TTC549 (cell line): ENCODE measurements around the gene PDIA4.
"Not testable (repeated sequence)": the region's sequence is repeated elsewhere in the genome, so short reads cannot be mapped to it uniquely, and the experiment has no call there.

Source experiments
- FAIRE-seq: peaks from 2 replicates; lab custom pipeline; 2012; peaks lifted over from hg19 to GRCh38; lab: Jason Lieb, UNC

The PDIA4 gene

DNA sequence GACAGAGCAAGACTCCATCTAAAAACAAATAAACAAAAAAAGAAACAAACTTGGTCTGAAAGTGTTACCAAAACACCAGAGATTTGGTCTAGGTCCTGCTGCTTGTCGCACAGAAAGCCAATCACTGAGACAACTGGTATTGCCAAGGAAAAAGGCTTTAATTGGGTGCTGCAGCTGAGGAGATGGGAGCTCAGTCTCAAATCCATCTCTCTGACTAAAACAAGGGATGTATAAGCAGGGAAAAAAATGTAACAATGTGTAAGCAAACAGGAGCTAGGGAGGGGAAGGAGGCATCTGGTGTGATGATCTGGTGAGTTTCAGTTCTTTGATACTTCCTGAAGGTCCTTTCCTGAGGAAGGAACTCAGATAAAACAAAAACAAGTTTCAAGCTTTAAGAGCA, 8.4 kb upstream of the PDIA4 start:
- no peak for FAIRE-seq

DNA sequence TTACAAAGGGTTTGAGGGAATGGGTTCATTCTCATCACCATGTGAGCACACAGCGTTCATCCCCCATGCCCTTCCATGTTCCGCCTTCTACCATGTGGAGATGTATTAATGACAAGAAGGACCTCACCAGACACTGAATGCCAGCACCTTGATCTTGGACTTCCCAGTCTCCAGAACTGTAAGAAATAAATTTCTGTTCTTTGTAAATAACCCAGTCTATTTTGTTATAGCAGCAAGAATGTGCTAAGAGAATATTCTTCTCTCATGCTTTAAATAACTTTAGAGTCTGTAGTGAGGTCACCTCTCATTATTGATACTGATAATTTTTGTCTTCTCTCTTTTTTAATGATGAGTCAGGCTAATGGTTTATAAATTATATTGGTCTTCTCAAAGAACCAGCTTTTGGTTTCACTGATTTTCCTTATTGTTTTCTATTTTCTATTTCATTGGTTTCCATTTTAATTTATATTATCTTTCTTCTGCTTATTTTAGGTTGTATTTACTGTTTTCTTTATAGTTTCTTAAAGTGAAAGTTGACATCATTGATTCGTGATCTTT, 3.1 kb upstream of the PDIA4 start:
- FAIRE-seq = no peak

DNA sequence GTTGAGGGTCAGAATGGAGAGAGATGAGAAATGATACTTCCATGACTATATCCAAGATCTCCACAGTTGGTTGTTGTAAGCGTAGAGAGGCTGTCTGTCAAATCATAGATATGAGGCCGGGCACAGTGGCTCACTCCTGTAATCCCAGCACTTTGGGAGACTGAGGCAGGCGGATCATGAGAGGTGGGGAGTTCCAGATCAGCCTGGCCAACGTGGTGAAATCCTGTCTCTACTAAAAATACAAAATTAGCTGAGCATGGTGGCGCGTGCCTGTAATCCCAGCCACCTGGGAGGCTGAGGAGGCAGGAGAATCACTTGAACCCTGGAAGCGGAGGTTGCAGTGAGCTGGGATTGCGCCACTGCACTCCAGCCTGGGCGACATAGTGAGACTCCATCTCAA, 2.1 kb upstream of the PDIA4 start:
- not testable (repeated sequence) for FAIRE-seq

DNA sequence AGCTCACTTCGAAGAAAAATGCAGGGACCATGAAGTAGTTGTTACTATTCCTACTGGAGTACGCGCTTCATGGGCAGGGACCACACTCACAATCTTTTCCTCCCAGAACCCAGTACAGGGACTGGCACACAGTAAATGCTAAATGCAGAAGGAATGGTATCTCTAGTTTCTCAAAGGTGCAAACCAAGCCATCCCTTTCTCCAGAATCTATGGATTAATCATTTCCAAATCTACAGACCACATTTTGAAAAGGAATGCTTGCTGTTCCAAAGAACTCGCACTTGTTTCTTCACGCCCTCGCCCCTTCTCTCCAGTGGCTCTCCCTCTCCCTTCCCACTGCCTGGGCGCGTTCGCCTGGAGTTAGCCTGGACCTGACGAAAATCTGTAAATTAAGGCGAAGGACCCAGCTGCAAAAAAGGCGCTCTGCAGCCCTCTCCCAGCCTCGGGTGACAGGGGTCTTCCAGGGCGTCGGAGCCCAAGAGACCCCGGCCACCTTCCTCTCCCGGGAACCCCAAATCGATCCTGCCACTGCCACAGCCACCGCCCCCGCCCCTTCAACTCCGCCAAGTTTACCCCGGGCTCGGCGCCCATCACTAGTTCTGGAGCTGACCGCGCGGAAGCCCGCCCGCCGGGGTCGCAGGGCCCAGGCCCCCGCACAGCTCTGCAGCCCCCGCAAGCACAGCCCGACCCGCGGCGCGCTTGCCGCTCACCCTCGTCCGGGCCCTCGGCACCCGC, 527 bp downstream of the PDIA4 start:
- no peak for FAIRE-seq

DNA sequence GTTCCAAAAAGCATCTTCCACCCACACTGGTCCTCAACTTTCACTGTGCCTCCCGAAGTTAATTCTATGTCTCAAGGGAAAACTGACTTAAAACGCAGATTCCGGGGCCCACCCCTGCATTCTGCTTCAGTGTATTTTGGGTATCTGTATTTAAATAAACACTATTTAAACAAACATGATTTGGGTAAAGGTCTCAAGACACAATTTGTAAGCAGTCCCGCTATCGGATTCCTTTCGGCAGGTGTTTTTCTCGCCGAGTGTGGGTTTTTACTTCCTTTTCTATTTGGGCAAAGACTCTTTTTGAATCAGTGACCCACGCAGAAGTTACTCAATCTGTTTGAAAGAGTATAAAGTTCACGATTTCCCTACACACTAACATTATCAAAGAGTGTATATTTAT, 1.2 kb downstream of the PDIA4 start:
- FAIRE-seq = no peak

DNA sequence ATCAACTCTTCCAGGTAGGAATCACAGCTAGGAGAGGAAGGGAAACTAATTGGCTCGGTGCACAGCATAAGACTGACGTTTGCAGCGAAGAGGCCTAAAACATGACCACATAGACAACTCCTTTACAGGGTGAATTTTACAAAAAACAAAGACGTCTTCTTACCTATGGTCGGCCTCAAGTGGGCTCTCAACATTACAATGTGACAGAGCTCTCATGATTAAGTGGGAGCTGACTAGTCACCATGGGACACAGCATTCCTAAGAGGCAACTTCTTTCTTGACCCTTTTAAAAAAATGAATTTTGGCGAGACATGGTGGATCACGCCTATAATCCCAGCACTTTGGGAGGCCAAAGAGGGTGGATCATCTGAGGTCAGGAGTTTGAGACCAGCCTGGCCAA, 4.6 kb downstream of the PDIA4 start:
- FAIRE-seq = no peak

DNA sequence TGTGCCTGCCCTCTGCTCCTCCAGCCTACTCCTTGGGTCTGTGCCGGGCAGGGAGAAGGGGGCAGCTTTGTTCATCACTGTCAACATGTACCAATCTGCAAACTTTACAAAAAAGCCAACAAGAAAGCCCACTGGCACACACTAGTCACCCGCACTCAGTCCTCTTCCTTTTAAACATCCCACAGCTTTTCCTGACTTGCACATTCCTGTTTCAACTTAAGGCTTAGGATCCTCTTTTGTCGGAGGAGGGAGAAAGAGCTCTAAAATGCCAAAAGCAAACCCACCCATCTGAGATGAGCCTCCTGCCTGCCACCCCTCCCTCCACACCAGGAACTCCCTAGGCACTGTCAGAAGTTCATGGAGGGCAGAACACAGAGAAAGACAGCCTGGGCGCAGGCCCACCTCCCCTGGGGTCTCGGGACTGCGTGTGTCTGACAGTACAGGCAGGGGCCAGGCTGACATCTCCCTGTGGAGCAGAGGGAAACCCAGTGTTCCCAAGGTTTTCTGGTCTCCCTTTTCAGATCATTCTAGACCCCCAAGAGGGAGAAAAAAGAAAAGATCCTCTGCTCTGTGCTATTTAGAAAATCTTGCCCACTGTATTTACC, 5.4 kb downstream of the PDIA4 start:
- FAIRE-seq = no peak

DNA sequence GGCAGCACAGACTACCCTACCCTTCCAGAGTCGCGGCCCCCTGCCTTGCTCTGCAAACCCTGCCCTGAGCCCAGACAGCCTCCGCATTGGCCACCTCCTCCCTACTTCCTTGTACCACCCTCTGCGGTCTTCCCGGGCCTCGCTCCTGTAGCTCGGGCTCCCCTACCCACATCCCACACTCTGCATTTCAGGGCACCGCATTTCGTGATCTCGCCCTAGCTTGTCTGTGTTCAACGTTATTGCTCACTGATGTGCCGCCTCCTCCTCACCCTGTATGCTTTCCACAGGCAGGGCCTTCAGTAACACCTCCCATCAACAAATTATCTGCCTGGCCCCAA, 6.6 kb downstream of the PDIA4 start:
- FAIRE-seq = no peak

DNA sequence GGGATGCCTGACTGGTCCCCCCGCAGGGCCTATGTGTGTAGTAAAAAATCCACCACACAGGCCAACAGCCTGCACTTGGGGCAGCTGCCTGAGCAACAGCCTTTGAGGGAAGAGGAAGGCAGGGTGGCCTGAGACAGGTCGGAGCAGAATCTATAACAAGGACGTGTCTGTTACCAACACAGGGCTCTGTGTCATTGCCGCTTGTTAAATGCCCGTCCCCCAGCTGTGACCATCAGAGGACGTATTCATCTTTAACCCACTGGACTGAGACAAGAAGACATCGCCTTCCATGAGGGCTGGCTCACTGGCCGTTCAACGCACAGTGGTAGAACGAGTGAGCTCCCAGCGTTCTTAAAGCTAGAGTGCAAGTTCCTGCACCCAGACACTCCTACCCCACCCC, 7.8 kb downstream of the PDIA4 start:
- FAIRE-seq = no peak

DNA sequence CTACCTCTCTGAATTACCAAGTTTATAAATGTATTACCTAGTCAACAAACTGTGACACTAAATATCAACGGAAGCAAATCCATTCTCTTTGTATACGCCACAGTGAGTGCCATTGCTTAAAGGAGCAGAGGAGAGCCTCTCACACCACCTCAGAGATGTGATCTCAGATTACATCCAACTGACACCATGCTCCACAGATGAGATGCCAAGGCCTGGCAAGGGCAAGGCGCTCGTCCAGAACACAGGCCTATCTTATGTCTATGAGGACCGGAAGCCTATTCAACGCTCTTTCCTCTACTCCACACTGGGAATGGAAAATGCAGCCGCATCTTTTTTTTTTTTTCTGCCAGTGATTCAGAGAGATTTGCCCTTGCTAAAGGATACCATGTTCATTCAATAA, 11.4 kb downstream of the PDIA4 start:
- FAIRE-seq = no peak

DNA sequence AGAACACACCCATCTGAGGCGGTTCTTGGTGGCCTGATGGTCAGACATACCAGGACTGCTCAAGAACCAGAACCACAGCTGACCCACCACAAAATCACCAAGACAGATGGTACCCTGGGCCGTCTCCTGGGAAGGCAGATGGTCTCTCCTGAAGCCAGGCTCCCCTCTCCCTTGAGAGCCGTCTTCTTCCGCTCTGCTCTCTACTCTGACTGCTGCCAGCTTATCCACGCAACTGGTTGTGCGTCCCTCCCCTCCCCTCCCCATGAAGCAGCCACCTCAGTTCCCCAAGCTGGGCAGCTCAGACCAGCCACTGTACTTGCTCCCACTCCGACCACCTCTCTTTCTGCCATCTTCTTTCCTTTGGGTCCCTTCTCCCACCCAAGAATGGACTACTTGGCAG, 14.0 kb downstream of the PDIA4 start:
- FAIRE-seq = no peak

DNA sequence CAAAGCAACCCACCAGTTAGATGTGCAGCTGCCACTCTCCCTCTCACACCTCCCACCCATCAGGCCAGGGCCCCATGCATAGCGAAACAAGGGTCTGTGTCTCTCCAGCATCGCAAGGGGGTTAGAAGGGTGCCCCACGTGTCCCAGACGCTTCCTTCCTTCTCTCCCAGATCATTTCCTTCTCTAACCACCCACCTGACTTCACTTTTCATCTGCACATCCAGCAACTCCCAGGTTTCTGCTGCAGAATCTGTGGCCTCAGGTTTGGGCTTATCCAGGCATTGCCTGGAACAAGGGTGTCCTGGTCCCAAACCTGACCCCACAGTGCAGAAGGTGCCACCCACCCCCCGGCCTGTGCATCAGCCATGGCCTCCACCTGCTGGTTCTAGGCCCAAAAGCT, 14.4 kb downstream of the PDIA4 start:
- no peak for FAIRE-seq

DNA sequence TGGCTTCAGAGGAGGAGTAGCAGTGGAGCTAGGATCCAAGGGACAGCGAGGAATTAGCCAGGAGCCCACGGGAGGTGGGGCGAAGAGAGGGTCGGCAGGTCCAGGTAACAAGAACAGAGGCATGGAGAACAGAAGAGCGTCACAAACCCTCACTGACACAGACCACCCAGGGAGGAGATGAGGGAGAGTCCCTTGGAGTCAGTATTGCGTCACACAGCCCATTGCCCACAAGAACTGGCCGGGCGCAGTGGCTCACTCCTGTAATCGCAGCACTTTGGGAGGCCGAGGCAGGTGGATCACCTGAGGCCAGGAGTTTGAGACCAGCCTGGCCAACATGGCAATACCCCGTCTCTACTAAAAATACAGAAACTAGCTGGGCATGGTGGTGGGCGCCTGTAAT, 15.6 kb downstream of the PDIA4 start:
- FAIRE-seq = not testable (repeated sequence)

DNA sequence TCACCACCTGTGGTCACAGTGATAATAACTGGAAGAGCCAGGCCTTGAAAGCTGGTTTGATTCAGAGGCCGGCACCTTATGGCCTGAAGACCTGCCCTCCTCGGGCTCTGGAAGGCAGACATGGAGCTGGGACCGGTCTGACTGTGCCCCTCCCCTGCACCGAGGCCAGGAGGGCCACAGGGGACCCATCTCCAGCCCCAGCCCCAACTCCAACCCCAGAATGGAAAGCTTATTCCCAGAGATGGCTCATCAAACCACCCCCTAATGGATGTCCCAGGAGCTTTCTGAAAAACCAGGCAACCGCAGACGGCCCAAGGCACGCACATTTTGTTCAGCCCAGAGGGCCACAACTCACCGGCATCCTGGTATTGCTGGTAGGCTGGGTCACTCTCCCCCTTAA, 16.8 kb downstream of the PDIA4 start:
- no peak for FAIRE-seq

DNA sequence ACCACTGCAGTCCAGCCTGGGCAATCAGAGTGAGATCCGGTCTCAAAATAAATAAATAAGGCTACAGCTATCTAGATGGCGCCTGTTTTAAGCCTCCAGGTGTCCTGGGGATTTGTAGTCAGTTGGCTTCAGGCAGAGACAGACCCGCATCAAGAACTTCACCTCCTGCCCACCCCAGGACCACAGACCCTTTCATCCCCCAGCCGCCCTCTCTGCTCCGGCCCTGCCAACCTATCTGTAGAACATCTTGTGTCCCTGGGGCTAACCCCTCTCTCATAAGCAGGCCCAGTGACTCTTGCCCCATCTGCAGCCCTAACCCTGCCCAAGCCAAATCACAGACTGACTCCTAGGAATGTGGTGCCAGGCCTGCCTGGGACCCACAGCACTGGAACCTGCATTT, 17.9 kb downstream of the PDIA4 start:
- FAIRE-seq = no peak

DNA sequence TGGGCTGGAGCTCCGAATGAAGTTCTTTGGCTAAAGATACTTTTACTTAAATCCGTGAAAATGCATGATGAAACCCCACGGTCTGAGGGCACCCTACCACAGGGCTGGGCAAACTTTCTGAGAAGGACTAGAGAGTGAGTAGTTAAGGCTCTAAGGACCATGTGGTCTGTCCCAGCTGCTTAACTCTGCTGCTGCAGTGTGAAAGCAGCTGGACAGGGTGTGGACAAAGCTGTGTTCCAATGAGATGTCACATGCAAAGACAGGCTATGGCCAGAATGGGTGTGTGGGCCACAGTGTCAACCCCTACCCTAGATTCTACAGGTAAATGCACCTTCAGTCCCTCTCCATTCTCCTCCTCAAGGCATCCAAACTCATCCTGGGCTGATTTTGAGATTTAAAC, 18.8 kb downstream of the PDIA4 start:
- FAIRE-seq = no peak

DNA sequence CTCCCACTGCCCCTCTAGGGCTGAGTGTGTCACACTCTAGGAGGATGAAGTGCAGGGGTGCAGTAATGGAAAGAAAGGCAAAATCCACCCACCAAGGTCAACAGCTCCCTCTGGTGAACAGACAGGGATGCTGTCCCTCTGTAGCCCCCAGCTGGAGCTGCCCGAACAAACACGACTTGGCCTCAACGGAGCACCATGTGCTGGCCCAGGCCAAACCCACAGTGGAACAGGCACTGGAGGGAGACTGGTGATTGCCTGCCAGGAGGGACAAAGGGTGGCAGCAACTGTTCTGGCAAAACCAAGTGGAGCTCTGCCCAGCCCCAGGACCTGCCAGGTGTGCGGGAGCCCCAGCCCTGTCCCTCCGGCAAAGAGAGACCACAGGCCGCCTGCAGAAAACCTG, 20.7 kb downstream of the PDIA4 start:
- FAIRE-seq = no peak

DNA sequence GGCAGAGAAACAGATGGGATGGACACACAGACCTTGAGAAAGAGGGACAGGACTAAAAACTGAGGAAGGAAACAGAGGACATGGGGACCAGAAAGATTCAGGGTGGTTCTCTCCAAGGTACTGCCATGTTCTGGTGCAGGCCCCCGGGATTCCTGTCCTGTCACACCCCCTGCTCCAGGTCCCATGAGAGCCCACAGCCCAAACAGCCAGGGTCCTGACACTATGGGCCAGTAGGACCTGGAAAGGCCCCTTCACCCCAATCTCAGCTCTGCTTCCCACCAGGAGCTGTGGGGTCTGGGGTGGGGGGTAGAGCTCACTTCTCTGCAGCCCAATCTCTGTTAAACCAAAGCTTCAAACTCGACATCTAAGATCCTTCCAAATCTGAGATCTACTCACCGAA, 21.2 kb downstream of the PDIA4 start:
- FAIRE-seq = no peak

DNA sequence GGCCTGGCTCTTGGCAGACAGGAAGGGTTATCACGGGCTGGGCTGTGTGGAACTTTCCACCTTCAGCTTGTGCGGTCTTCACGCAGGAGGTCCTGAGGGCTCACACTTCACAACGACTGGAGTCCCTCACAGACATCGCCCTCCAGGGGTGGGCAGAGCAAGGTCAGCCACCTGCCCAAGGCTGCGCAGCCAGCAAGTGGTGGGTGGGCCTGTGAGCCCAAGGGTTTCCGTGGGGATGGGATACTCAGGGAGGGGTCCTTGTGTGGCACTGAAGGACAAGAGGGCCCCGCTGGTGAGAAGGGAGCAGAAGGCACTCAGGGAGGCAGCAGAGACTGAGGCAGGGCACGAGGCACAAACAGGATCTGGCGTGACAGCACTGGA, 22.0 kb downstream of the PDIA4 start:
- FAIRE-seq = no peak

DNA sequence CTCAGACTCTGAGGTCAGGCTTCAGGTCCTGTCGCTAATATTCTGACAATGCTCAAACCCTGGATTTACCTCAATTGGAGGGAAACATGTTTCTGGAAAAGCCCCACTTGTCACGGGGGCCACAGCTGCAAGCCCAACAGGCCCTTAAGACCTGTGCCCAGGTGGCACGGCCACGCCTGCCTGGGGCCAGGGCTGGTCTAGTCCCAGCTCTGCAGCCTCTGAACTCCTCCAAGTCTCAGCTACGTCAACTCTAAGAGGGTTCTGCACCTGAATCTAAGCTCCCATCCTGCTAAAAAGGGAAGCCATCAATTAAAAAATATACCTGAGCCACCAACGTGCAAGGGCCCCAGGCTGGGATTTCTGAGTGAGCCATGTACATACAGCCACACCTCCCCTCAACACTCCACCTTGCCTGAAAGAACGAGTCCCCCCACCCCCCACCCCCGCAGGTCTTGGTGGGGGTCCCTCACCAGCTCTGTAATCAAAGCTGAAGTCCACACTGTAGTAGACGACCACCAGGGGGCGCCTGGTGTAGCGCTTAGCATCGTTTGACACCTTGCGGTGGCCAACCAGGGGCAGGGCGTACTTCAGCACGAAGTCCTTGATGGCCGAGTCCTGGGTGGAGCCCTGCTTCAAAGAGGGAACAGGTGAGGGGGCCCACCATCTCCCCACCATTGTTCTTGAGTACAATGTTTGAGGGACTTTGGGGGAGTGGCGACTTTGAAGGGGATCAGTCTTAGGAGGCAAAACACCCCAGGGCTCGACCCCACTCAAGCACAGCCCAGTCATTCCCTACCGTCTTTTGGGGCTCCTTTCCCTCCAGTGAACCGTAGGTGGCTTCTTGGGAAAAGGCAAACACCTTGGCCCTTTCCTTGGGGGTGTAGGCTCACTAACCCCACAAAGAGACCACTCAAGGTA, 22.6 kb downstream of the PDIA4 start:
- FAIRE-seq = no peak

DNA sequence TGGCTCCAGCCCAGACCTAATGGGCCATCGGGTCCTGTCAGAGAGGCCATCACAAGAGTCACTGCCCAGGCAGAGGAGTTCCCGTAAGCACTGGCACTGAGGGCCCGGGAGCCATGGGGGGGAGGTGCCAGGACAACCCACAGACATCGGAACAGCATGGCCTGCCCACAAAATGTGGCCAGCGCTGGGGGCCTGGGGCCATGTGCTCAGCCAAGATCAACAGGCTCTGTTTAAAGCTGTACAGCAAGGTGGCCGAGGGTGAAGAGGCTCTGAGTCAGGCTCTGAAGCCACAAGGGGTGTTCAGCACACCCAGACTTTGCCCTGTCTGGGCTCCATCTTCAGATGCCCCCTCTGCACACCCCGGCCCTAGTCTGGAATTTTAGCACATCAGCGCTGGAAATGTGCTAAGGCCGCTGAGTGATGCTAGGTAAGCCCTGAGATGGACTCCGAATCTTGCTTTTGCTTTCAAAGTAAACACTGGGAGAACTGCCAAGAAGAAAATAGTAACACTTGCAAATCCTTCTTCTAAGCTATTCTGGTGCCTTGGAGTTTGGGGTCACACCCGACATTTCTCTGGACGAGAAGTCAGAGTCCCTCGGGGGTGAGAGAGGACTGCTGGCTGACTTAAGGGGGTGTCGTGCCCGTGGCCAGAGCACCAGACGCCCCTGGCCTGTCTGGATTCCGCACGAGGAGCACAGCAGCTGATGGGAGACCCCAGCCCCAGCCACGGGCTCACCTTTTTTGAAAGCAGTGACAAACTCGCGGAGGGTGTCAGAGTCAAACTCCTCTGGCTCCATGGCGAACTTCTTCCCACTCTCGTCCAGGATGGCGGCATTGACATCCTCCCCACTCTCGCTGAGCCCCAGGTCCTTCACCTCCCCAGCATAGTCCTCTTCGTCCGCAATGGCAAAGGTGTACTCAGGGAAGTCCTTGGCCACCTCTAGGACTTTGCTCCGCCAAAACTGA, 23.6 kb downstream of the PDIA4 start:
- no peak for FAIRE-seq
